Hepatocyte (in vitro differentiated cells): ENCODE data around the gene ZMYM2.

Experiments
- CTCF ChIP-seq: fragments of 200-600 bp; sonication (generic); IDR thresholded peaks from 2 replicates; pipeline ENCODE4 v1.5.1; 2016; ENCODE audit warnings: antibody characterized with exemption, mild to moderate bottlenecking; ENCODE audit not compliant: poor library complexity
- EZH2 ChIP-seq: fragments of 200-600 bp; sonication (generic); IDR thresholded peaks from 2 replicates; pipeline ENCODE4 v1.6.1; 2016; ENCODE audit warnings: antibody characterized with exemption, mild to moderate bottlenecking, borderline replicate concordance
- EZH2phosphoT487 ChIP-seq: fragments of 200-600 bp; sonication (generic); IDR thresholded peaks from one replicate; pipeline ENCODE4 v1.6.1; 2018; ENCODE audit warnings: antibody characterized with exemption, mild to moderate bottlenecking, low read depth, moderate library complexity; ENCODE audit not compliant: unreplicated experiment, severe bottlenecking

DNA sequence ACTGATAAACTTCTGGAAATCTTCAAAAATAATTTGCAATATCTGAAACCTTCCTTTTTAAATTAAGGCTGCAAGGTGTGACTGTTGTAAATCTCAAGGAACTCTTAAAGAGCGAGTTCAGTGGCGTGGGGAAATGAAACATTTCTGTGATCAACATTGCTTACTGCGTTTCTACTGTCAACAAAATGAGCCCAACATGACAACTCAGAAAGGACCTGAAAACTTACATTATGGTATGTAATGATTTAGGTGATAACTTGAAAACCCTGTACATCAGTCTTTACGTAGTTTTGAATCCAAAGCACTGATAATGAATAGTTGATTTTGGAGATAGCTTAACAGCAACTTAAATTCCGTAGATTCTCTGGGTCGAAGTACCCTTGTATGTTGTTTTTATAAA, 92.8 kb downstream of the ZMYM2 start:
- TF ChIP-seq CTCF = no peak
- no peak for TF ChIP-seq EZH2phosphoT487
- no peak for TF ChIP-seq EZH2
